ENCODE results near the gene CMC1. TPM values are rescaled to one million over a fixed set of nuclear protein-coding genes. Genes with fewer than 3 reads are reported as not detected.

Gene CMC1
- total RNA-seq, 1 donor from 2014 or later: 21.6 TPM

GRCh38 chr3:28294667-28295413 is 53.4 kb downstream of the CMC1 start:
- intact Hi-C loops (cut with DNase I): no loop called here
- TF ChIP-seq POLR2A (IDR thresholded peaks at IDR 0.05) (no peak), POLR2AphosphoS5 (IDR thresholded peaks at IDR 0.05; ENCODE audit: insufficient read depth in 1 of 2, low read depth in 1 of 2) (no peak), CTCF (IDR thresholded peaks at IDR 0.05) (no peak)
- Histone ChIP-seq H3K4me1 (peaks cover 11% of the 10 kb centered on the region), H3K36me3 (no peaks in the 10 kb centered on the region), H3K27ac (no peak overlapping the region), H3K4me3 (no peak overlapping the region), H3K27me3 (no peaks in the 10 kb centered on the region), H3K9me3 (no peaks in the 10 kb centered on the region)
- DNase-seq (ENCODE audit: extremely low spot score in 2 of 2): no peak

GRCh38 chr3:28295898-28296490 is 54.6 kb downstream of the CMC1 start:
- no peak for TF ChIP-seq CTCF (IDR thresholded peaks at IDR 0.05)
- no peak for TF ChIP-seq POLR2A (IDR thresholded peaks at IDR 0.05)
- no peak for TF ChIP-seq POLR2AphosphoS5 (IDR thresholded peaks at IDR 0.05; ENCODE audit: insufficient read depth in 1 of 2, low read depth in 1 of 2)
- no peak for DNase-seq (ENCODE audit: extremely low spot score in 2 of 2)
- H3K36me3 ChIP-seq: no peaks in the 10 kb centered on the region
- H3K27me3 ChIP-seq: no peaks in the 10 kb centered on the region
- no peak overlapping the region for H3K4me3 ChIP-seq
- H3K27ac ChIP-seq: no peak overlapping the region
- peaks cover 11% of the 10 kb centered on the region for H3K4me1 ChIP-seq
- no peaks in the 10 kb centered on the region for H3K9me3 ChIP-seq
- intact Hi-C loops (cut with DNase I): no loop called here

- H3K4me3 ChIP-seq: no peak overlapping the region
- H3K9me3 ChIP-seq: no peaks in the 10 kb centered on the region
- no peaks in the 10 kb centered on the region for H3K36me3 ChIP-seq
- H3K27ac ChIP-seq: no peak overlapping the region
- H3K27me3 ChIP-seq: no peaks in the 10 kb centered on the region
- TF ChIP-seq POLR2AphosphoS5 (IDR thresholded peaks at IDR 0.05; ENCODE audit: insufficient read depth in 1 of 2, low read depth in 1 of 2) (no peak), POLR2A (IDR thresholded peaks at IDR 0.05) (no peak)
- no peak for DNase-seq (ENCODE audit: extremely low spot score in 2 of 2)
- intact Hi-C loops (cut with DNase I): no loop called here
- H3K4me1 ChIP-seq: peaks cover 11% of the 10 kb centered on the region
These were observed 58.3 kb downstream of the CMC1 start for GRCh38 chr3:28299705-28300104.

DNA sequence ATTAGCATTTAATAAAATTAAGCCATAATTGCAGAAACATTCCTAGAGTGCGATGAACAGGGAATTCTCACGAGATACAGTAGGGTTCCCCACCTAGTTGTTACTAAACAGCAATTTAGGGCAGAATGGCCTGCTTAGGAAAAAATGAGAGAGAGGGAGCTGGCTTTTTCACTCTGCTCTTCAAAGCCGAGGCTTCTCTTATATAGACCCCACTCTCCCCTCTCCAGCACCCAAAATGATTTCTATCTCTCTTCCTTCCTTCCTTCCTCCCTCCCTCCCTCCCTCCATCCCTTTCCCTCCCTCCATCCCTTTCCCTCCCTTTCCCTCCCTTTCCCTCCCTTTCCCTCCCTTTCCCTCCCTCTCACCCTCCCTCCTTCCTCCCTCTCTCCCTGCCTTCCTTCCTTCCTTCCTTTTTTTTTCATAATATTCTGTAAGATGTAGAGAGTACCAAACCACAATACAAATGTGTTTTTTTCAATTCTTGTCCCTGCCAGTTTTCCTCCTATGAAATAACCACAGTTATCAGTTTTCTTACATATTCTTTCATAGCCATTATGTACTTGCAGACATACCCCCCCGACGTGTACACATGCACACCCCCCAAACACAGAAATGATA is 59.0 kb downstream of the CMC1 start:
- Histone ChIP-seq H3K36me3 (no peaks in the 10 kb centered on the region), H3K4me1 (peaks cover 9% of the 10 kb centered on the region), H3K27me3 (no peaks in the 10 kb centered on the region), H3K4me3 (no peak overlapping the region), H3K27ac (no peak overlapping the region), H3K9me3 (no peaks in the 10 kb centered on the region)
- DNase-seq (ENCODE audit: extremely low spot score in 2 of 2): no peak
- TF ChIP-seq POLR2AphosphoS5 (IDR thresholded peaks at IDR 0.05; ENCODE audit: insufficient read depth in 1 of 2, low read depth in 1 of 2) (no peak), CTCF (IDR thresholded peaks at IDR 0.05) (no peak), POLR2A (IDR thresholded peaks at IDR 0.05) (no peak)
- intact Hi-C loops (cut with DNase I): no loop called here

- no peaks in the 10 kb centered on the region for H3K9me3 ChIP-seq
- no peak for DNase-seq (ENCODE audit: extremely low spot score in 2 of 2)
- no peak overlapping the region for H3K27ac ChIP-seq
- H3K27me3 ChIP-seq: no peaks in the 10 kb centered on the region
- no peaks in the 10 kb centered on the region for H3K36me3 ChIP-seq
- intact Hi-C loops (cut with DNase I): no loop called here
- no peak for TF ChIP-seq POLR2A (IDR thresholded peaks at IDR 0.05)
- no peaks in the 10 kb centered on the region for H3K4me1 ChIP-seq
- no peak overlapping the region for H3K4me3 ChIP-seq
These were observed 60.3 kb downstream of the CMC1 start for GRCh38 chr3:28301688-28302087.

GRCh38 chr3:28308196-28308595 is 66.8 kb downstream of the CMC1 start:
- intact Hi-C loops (cut with DNase I): no loop called here
- Histone ChIP-seq H3K36me3 (no peaks in the 10 kb centered on the region), H3K4me3 (no peak overlapping the region), H3K4me1 (no peaks in the 10 kb centered on the region), H3K9me3 (no peaks in the 10 kb centered on the region), H3K27me3 (no peaks in the 10 kb centered on the region), H3K27ac (no peak overlapping the region)
- DNase-seq (ENCODE audit: extremely low spot score in 2 of 2): no peak
- TF ChIP-seq CTCF (IDR thresholded peaks at IDR 0.05): no peak
- TF ChIP-seq POLR2AphosphoS5 (IDR thresholded peaks at IDR 0.05; ENCODE audit: insufficient read depth in 1 of 2, low read depth in 1 of 2): no peak
- no peak for TF ChIP-seq POLR2A (IDR thresholded peaks at IDR 0.05)

Data from vagina (tissue), 2 donors.